ENCODE data around the gene FLT3. TPM values are rescaled to one million over a fixed set of nuclear protein-coding genes. Genes with fewer than 3 reads are reported as not detected.

The FLT3 gene
- total RNA-seq, 1 donor from 2014 or later: not detected

- no peaks in the 10 kb centered on the region for H3K36me3 Mint-ChIP-seq (ENCODE audit: low read depth)
Observed at GRCh38 chr13:27991881-27992280, 108.5 kb downstream of the FLT3 start.

GRCh38 chr13:27988520-27988919 is 111.9 kb downstream of the FLT3 start, which contains the start of gene URAD:
TSS of gene URAD (minus strand) at chr13:27988693. CDS start at chr13:27988637, 56 bp downstream.
- H3K27me3 Mint-ChIP-seq (ENCODE audit: low read depth): peaks cover 57% of the 10 kb centered on the region
- no peaks in the 10 kb centered on the region for H3K4me1 Mint-ChIP-seq (ENCODE audit: low read depth)
- H3K27ac Mint-ChIP-seq (ENCODE audit: unreplicated experiment): no peak within 1 kb of the TSS
- no peaks in the 10 kb centered on the region for H3K9me3 Mint-ChIP-seq (ENCODE audit: low read depth)
- no peak for DNase-seq (ENCODE audit: low spot score)
- no peak within 1 kb of the TSS for H3K4me3 Mint-ChIP-seq (ENCODE audit: unreplicated experiment)
- no peaks in the 10 kb centered on the region for H3K36me3 Mint-ChIP-seq (ENCODE audit: low read depth)
- no peak for TF ChIP-seq CTCF (IDR thresholded peaks at IDR 0.05)

More at GRCh38 chr13:27991881-27992280, 108.5 kb downstream of the FLT3 start:
- Mint-ChIP-seq H3K9me3 (ENCODE audit: low read depth) (no peaks in the 10 kb centered on the region), H3K27me3 (ENCODE audit: low read depth) (peaks cover 40% of the 10 kb centered on the region), H3K4me1 (ENCODE audit: low read depth) (no peaks in the 10 kb centered on the region), H3K27ac (ENCODE audit: unreplicated experiment) (no peak overlapping the region), H3K4me3 (ENCODE audit: unreplicated experiment) (no peak overlapping the region)
- no peak for TF ChIP-seq CTCF (IDR thresholded peaks at IDR 0.05)
- DNase-seq (ENCODE audit: low spot score): no peak

- Mint-ChIP-seq H3K36me3 (ENCODE audit: low read depth) (no peaks in the 10 kb centered on the region), H3K27me3 (ENCODE audit: low read depth) (peaks cover 80% of the 10 kb centered on the region), H3K27ac (ENCODE audit: unreplicated experiment) (no peak overlapping the region), H3K4me3 (ENCODE audit: unreplicated experiment) (no peak overlapping the region), H3K9me3 (ENCODE audit: low read depth) (no peaks in the 10 kb centered on the region), H3K4me1 (ENCODE audit: low read depth) (peaks cover 2% of the 10 kb centered on the region)
- TF ChIP-seq CTCF (IDR thresholded peaks at IDR 0.05): no peak
- no peak for DNase-seq (ENCODE audit: low spot score)
Observed at GRCh38 chr13:27985600-27985999, 114.8 kb downstream of the FLT3 start.

- no peaks in the 10 kb centered on the region for H3K9me3 Mint-ChIP-seq (ENCODE audit: low read depth)
- H3K36me3 Mint-ChIP-seq (ENCODE audit: low read depth): no peaks in the 10 kb centered on the region
- no peak overlapping the region for H3K4me3 Mint-ChIP-seq (ENCODE audit: unreplicated experiment)
- H3K27ac Mint-ChIP-seq (ENCODE audit: unreplicated experiment): no peak overlapping the region
- H3K27me3 Mint-ChIP-seq (ENCODE audit: low read depth): peaks cover 79% of the 10 kb centered on the region
- TF ChIP-seq CTCF (IDR thresholded peaks at IDR 0.05): no peak
- no peak for DNase-seq (ENCODE audit: low spot score)
- H3K4me1 Mint-ChIP-seq (ENCODE audit: low read depth): peaks cover 5% of the 10 kb centered on the region
Observed at GRCh38 chr13:27982361-27982760, 118.0 kb downstream of the FLT3 start.

GRCh38 chr13:27981006-27981708 is 119.2 kb downstream of the FLT3 start:
- Mint-ChIP-seq H3K36me3 (ENCODE audit: low read depth) (no peaks in the 10 kb centered on the region), H3K9me3 (ENCODE audit: low read depth) (no peaks in the 10 kb centered on the region), H3K27ac (ENCODE audit: unreplicated experiment) (no peak overlapping the region), H3K4me3 (ENCODE audit: unreplicated experiment) (no peak overlapping the region), H3K4me1 (ENCODE audit: low read depth) (peaks cover 5% of the 10 kb centered on the region), H3K27me3 (ENCODE audit: low read depth) (peaks cover 77% of the 10 kb centered on the region)
- DNase-seq (ENCODE audit: low spot score): no peak
- no peak for TF ChIP-seq CTCF (IDR thresholded peaks at IDR 0.05)

All from chondrocyte (in vitro differentiated cells).